ENCODE measurements around the gene ADD2. TPM values are rescaled to one million over a fixed set of nuclear protein-coding genes. Genes with fewer than 3 reads are reported as not detected.

Gene ADD2
- polyA plus RNA-seq, 3 donors = 5.5 to 5.7 (median 5.6) TPM

DNA sequence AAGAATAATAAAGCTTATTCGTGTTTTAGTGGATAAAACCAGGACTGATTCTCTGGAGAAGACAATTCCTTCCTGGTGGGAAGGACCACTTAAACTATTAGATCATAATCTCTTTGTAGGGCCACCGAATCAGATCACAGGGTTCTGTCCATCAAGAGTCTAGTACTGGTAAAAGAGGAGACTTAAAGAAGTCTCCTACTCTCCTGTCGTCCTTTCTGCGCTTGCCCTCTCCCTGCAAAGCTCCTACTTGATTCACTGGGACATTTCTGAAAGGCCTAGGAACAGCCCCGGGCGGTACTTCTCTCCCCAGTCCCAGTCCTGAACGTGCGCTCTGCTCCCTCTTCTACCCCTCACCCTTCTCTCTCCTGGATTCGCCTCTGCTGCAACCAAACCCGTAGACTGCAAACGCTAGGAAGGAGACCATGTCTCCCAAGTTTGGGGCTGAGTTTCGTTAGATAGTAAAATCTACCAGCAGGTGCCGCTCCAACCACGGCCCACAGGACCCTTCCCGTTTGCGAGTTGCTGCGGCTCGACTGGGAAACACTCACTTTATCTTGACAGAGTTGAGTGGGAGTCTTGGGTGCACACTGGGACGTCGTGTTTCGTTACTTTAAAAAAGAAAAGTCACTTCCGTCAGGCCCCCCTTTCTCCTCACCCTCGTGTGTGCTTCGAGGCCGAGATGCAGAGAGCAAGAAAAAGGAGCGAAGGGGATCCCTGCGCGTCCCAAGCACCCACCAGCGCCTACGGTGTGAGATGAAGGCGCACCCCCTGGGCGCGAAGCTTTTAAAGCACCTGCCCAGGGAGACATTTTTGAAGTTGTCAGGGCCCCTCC is 21.5 kb upstream of the ADD2 start:
- DNase-seq (ENCODE audit: low read depth in 3 of 3, low spot score in 2 of 3) = peak in 2 of 3 donors; percentile 44 to 55

DNA sequence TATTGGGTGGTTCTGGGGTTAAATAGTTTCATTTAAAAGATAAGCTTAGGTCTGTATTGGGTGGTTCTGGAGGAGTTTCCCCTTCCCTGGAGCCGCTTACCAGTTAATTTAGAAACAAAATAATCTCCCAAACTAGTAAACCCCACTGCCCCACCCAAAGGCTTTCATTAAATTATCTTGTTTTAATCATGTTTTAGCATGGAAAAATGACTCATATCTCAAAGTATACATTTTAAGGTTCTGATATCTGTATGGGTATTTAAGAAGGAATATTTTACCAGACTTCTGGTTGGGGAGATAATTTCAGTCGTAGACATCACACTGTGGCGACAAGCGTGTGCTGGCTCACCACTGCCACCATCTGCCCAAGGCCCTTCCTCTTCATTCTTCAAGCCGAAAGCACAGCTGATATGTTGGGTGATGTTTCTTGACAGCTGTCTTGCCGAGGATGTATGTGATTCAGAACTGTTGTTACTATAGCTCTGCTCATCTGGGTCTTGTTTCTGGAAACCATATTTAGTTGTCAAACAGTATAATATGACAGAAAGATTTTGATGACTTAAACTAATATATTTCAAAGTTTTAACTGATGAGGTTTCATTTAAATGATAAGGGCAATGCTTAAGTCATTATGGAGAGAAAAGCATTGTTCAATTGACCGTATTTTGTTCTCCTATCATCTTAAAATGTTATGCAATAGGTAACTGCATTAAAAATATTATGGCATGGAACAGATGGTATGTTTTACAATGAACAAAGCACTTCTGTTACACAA is 17.3 kb upstream of the ADD2 start:
- no peak for DNase-seq (ENCODE audit: low read depth in 3 of 3, low spot score in 2 of 3)

DNA sequence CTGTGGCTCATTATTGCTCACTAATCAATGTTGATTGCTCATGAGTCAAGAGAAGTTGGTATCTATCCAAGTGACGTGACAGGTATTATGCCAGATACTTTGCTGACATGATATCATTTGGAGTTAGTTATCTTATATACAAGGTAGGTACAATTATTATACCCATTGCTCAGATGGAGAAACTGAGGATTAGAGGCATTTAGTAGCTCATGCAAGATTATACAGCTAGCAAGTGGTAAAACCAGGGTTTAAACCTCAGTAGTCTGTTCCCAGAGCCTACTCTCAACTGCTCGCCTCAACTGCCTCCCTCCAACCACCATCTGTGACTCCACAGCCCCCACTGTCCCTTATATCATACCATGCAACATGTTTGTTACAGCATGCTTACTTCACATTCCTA is 16.3 kb upstream of the ADD2 start:
- no peak for DNase-seq (ENCODE audit: low read depth in 3 of 3, low spot score in 2 of 3)

DNA sequence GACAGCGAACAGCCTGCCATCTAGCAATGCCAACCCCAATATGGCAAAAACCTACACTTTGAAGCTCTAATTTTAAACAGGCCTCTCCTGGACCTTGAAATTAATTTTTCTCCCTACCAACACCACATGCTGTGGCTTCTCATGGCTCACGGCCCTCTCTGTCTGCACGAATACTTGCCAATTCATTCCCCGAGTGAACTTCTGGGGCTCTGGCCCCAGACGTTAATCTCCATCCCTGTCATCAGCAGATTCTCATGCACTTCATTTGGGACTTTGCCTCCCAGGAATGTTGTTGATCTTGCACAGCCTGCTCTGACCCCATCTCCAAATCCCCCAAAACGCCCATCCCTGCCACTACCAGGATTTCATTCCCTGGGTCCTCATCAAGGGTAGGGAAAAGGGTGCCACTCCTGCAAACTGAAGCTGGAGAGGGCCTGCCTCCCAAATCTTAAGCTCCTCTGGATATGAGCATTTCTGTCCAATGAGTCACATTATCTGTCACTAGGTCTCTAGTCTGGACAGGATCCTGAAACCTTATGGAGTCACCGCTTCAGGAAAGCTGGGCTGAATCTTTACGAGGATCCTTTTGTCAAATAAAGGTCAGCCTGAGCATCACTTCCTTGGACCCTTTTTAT is 12.0 kb upstream of the ADD2 start:
- DNase-seq (ENCODE audit: low read depth in 3 of 3, low spot score in 2 of 3) = no peak

DNA sequence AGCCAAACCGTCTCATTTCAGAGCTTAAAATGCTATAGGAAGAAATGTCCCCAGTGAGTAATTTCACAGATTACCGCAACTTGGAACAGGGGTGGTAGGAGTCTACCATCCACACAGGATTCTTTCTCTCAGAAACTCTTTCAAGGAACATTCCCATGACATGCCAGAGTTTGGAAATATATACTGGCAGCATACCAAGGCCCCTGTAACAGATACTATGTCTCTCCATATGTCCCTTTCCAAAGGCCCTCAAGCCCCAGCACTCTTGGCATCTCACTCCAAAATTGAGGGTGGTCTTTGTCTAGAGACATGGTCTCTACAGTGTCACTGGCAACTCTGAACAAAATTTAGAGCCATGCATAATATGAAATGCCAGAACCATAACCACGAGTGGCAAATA is 11.5 kb upstream of the ADD2 start:
- no peak for DNase-seq (ENCODE audit: low read depth in 3 of 3, low spot score in 2 of 3)

DNA sequence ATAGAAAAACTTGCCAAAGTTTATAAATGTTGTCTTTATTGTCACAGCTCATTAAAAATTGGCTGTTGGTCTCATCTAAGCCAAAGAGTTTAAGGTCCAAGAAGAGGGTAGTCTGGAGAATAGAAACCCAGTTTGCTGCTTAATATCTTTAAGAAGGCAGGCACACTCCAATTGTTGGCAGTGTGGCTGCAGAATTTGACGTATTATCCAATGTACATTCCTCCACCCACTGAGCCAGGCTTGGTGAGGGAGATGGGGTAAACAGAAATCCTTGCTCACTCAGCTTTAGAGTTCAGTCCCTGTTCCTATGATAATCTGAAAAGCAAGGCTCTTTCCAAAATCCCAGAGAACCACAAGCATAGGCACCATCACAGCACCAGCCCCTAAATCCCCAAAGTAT is 10.7 kb upstream of the ADD2 start:
- no peak for DNase-seq (ENCODE audit: low read depth in 3 of 3, low spot score in 2 of 3)

DNA sequence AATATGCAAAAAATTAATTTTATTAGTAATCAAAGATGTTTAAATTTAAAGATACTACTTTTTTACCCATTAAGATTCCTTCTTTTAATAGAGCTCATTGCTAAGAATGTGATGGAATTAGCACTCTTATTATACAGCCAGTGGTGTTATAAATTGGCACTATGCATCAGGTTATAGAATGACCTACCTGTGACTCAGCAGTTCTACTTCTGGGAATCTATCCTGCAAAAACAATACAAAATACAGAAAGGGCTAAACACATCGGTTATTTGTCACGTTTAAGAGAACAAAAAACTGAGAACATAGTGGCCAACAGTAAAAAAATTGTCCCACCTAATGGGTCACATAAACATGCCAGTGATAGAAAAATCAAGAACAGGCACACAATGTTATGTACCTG is 9.4 kb upstream of the ADD2 start:
- DNase-seq (ENCODE audit: low read depth in 3 of 3, low spot score in 2 of 3) = no peak

DNA sequence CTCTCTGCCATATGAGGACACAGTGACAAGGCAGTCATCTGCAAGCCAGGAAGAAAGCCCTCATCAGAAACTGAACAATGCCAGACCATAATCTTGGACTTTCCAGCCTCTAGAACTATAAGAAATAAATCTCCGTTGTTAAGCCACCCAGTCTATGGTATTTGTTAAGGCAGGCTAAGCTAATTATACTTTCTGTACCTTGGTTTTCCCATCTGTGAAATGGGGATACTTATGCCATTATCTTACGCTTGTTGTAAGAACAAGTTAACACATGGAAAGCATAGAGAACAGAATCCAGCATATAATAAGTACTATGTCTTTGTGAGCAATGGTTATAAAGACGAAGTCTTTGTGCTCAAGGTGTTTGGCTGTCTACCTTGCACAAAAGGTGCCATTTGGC is 8.3 kb upstream of the ADD2 start:
- no peak for DNase-seq (ENCODE audit: low read depth in 3 of 3, low spot score in 2 of 3)

DNA sequence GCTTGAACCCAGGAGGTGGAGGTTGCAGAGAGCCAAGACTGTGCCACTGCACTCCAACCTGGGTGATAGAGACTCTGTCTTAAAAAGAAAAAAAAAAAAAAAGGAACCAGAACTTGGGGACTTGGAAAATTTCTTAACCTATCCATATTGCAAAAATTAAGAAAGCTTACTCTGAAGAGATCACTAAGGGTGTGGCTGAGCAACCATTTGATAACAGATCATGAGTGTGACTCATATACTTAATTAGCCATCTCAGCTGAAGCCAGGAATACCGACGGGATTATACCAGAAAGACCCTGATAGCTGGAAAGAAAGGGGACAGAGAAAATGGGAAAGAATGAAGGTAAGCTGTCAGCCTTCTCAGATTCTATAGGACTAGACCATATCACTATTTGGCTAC is 7.1 kb upstream of the ADD2 start:
- DNase-seq (ENCODE audit: low read depth in 3 of 3, low spot score in 2 of 3) = no peak

DNA sequence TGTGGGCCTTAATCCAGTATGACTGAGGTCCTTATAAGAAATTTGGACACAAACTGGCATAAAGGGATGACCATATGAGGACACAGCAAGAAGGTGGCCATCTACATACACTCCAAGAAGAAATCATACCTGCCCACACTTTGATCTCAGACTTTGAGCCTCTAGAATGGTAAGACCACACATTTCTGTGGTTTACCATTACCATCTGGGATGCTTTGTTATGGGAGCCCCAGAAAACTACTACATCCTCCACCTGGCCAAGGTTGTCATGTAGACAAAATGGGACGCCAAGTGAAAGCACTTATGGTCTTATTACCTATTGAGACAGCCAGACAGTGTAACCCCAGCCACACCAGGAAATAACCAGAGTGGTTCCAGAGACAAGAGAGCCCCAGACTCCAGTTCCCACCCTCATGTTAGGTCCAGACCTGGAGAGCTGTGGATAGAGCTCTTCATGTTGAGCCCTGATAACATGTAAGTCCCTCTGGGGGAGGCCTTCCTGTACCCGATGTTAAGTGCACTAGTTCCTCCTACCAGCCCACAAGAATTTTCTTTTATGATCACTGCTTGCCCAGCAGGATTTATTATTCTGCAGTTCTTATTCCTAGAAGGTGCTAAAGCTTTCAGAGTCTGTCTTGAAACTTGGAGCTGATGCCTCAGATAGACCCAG is 4.6 kb upstream of the ADD2 start:
- no peak for DNase-seq (ENCODE audit: low read depth in 3 of 3, low spot score in 2 of 3)

DNA sequence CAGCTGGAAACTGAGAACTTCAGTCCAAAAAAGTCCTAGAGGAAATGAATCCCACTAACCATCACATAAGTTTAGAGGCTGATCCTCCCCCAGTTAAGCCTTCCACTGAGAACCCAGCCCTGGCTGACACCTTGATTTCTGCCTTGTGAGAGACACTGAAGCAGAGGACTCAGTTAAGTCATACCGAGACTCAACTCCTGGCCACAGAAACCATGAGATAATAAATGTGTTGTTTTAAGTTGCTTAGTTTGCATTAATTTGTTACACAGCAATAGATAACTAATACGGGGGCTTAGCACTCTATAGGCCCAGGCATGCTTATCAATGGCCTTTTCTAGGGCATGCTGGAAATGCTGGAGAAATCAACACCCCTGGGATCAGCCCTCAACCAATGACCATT is 3.4 kb upstream of the ADD2 start:
- no peak for DNase-seq (ENCODE audit: low read depth in 3 of 3, low spot score in 2 of 3)

DNA sequence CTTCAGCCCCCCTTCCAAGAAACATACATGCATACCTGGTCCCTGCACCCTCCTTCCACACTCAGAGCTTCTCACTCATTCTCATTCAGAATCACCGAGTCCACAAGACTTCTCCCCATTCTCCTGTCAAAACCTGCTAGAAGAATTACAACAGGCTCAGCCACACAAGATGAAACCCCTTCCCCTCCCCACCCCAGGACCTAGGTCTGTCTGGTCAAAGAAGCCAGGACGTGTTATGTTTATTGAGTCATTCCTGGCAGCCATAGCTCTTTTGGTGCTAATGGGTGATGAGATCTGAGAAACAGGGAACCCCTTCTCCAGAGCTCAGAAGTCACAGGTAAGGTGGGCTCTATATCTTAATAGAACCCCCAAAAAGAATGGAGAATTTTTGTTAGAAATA is 1.4 kb upstream of the ADD2 start:
- no peak for DNase-seq (ENCODE audit: low read depth in 3 of 3, low spot score in 2 of 3)

DNA sequence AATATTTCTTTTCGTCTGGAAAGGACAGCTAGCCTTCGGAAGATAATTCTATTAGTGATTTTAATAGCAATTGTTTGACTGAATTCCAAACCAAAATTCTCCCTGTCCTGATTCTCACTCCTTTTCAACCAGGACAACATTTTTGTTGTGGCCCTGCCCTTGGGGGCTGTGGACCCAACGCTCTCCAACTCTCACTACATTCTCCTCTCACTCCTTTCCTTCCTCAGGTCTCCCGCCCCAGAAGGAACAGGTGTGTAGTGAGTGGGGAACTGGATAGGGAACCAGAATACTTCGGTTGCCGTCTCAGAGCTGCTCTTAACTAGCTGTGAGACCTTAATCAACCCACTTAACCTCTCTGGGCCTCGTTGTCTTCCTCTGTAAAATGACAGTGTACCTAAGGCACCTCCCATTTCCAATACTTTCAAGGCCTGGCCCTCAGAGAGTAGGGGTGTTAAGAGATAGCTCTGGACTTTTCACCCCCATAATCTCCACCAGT is 638 bp upstream of the ADD2 start:
- no peak for DNase-seq (ENCODE audit: low read depth in 3 of 3, low spot score in 2 of 3)

DNA sequence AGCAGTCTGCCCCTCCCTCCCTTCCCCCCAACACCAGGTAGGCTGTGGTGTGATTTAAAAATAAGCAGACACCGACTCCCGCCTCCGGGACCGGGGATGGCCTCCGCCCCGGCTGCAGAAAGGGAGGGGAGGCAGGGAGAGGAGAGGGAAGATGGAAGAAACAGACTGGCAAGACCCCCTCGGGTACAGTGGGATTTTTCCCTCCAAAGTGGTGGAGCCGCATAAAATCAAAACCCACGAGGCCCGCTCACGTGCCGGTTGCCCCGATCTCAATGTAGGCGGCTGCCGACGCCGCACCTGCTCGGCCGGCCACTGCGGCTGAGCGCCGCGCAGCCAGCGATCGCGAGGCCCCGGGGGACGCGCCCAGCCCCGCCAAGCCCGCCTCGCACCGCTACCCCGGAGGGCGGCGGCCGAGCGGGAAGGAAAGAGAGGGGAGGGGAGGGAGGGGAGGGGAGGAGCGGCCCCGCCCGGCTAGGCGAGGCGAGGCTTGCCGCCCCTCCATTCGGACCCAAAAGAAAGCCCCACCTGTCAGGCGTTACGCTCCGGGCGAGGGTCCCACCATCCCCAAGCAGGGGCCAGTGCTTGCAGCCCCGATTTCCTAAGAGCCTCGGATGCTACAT is 811 bp downstream of the ADD2 start:
- DNase-seq (ENCODE audit: low read depth in 3 of 3, low spot score in 2 of 3) = no peak

DNA sequence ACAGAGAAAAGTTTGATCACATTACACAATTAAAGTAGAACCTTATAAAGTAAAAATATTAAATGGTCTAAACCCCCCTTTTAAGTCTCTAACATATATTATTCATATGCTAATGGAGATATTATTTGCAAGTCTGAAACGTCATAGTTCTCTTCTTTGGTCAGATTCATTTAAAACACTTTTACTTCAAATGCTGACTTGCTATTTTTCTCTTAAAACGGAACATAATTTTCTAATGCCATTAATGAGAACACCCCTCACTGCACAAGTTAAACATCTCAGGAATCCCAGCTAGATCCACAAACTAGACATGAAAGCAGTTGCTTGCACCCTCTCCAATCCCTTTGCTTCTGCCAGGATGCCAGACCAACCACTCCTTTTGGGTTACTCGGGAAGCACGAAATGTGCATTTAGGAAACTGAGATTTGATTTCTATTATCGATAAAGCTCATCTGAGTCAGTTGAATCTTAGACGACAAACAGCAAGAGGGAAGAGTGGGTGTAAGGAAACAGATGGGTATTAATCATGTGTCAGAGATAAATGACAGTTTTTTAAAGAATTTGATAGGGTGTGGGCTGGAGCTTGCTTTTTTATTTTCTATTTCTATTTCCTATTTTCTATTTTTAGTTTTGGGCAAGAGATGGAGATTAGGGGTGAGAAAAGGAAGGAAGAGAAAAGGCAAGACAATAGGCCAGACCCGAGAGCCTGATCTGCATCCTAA is 1.5 kb downstream of the ADD2 start:
- no peak for DNase-seq (ENCODE audit: low read depth in 3 of 3, low spot score in 2 of 3)

DNA sequence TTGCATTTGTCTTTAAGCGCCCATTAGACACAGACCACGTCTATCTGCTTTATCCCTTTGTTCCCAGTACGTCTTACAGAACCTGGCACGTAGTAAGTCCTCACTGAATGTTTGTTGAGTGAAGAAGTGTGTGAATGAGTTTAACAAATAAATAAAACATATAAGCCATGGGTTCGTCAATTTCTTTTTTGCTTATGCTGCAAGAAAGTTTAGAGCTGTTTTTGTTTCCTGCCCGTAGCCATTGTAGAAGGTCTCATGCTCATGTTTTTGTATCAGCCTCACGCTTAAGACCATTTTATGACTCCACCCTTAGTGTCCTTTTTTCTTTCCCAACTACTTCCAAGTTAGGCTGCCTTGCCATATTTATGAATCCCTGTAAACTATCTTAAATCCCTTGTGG is 2.5 kb downstream of the ADD2 start:
- DNase-seq (ENCODE audit: low read depth in 3 of 3, low spot score in 2 of 3) = no peak

DNA sequence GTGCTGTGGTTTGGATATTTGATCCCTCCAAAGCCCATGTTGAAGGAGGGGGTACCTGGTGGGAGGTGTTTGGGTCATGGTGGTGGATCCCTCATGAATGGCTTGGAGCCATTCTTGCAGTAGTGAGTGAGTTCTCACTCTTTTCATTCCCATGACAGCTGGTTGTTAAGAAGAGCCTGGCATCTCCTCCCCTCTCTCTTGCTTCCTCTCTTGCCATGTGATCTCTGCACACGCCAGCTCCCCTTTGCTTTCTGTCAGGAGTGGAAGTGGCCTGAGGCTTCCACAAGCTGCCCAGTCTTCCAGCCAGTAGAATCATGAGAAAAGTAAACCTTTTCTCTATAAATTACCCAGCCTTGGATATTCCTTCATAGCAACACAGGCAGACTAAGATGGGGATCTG is 8.6 kb downstream of the ADD2 start:
- no peak for DNase-seq (ENCODE audit: low read depth in 3 of 3, low spot score in 2 of 3)

DNA sequence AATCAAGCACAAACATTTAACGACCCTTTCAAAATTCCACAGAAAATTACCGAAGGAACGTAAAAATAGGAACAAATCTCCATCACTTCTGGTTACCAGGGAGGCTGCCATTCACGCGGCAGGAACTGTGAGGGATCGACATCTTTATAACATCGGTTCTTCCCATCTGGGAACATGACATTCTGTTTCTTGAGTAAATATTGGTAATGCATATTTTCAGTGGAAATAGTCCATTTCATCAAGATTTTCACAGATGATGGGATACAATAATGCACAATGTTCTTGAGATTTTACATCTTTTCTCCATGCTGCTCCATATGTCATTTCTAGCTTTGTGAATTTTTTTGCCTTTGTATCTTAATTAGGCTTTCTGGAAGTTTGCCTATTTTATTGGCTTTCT is 10.0 kb downstream of the ADD2 start:
- DNase-seq (ENCODE audit: low read depth in 3 of 3, low spot score in 2 of 3) = no peak

DNA sequence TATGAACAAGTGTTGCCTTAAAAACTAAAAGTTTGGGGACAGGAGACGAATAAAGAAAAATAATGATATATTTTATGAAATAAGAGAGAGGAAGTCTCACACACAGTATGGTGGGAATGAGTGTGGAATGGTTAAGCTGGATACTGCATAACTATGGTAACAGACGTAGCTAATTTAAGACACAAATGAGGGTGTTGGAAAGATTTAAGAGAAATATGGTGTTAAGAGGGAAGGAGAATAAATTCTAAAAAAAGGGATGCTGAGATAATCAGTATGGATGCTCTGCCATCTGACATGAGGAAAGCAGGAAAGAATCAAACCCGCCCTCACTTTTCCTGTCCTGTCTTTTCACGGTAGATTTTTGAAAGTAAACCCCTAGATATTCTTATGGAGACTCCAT is 10.6 kb downstream of the ADD2 start:
- no peak for DNase-seq (ENCODE audit: low read depth in 3 of 3, low spot score in 2 of 3)

DNA sequence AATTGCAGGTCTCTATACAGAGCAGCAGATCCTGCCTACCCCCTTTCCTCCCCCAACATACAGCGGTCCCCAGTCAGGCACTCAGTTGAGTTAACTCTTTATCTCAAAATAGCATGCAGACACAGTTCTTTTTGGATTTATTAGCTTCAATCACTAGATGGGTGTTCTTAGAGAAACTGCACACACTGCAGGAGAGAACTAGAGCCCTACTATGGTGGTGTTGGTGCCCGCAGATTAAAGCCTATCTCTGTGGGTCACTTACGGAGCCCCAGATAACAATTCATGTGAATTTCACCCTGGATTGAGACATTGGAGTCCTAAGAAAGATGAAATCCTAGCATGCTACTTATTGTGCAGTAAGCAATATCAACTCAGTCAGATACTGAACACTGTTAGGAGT is 11.9 kb downstream of the ADD2 start:
- no peak for DNase-seq (ENCODE audit: low read depth in 3 of 3, low spot score in 2 of 3)

All from right renal cortex interstitium (tissue), 3 donors.